GM23338 (cell line): ENCODE data around the gene HPS5. TPM values are rescaled to one million over a fixed set of nuclear protein-coding genes. Genes with fewer than 3 reads are reported as not detected.
"Not testable (repeated sequence)": the region's sequence is repeated elsewhere in the genome, so short reads cannot be mapped to it uniquely, and the experiment has no call there.

Source experiments
- ATAC-seq: fragments of 200-7000 bp; cut with Tn5 transposase; 3 replicates; pipeline ENCODE4 v1.9.1; 2020
- DNase-seq: peaks from one replicate; pipeline ENCODE4 v3.0.0-alpha.2; 2015; ENCODE audit warnings: low spot score
- H2AFZ ChIP-seq: fragments of 200-600 bp; sonication (generic); 2 replicates; pipeline ENCODE4 v1.8.0; 2016; ENCODE audit warnings: antibody characterized with exemption, mild to moderate bottlenecking, moderate library complexity
- H3F3A ChIP-seq: fragments of 200-600 bp; sonication (generic); replicated peaks from 2 replicates; pipeline ENCODE4 v1.8.0; 2017; ENCODE audit warnings: antibody characterized with exemption, mixed run types, low read depth
- H3K27ac ChIP-seq: fragments of 200-600 bp; sonication (generic); 2 replicates; pipeline ENCODE4 v1.6.1; 2016; ENCODE audit warnings: low read depth
- H3K27me3 ChIP-seq: fragments of 200-600 bp; sonication (generic); 2 replicates; pipeline ENCODE4 v1.8.0; 2016; ENCODE audit warnings: mild to moderate bottlenecking, mixed run types, moderate library complexity; ENCODE audit not compliant: insufficient read depth
- H3K36me3 ChIP-seq: fragments of 200-600 bp; sonication (generic); 2 replicates; pipeline ENCODE4 v1.8.0; 2016; ENCODE audit warnings: mild to moderate bottlenecking; ENCODE audit not compliant: insufficient read depth
- H3K4me1 ChIP-seq: fragments of 200-600 bp; sonication (generic); 2 replicates; pipeline ENCODE4 v1.8.0; 2016; ENCODE audit warnings: mild to moderate bottlenecking, moderate library complexity; ENCODE audit not compliant: insufficient read depth
- H3K4me2 ChIP-seq: fragments of 200-600 bp; sonication (generic); 2 replicates; pipeline ENCODE4 v1.7.1; 2017; ENCODE audit warnings: mixed run types
- H3K4me3 ChIP-seq: fragments of 200-600 bp; sonication (generic); 2 replicates; pipeline ENCODE4 v1.6.1; 2016; ENCODE audit warnings: mixed run types
- H3K79me2 ChIP-seq: fragments of 200-600 bp; sonication (generic); replicated peaks from 2 replicates; pipeline ENCODE4 v1.8.0; 2017; ENCODE audit warnings: mild to moderate bottlenecking; ENCODE audit not compliant: insufficient read depth
- H3K9me2 ChIP-seq: fragments of 200-600 bp; sonication (generic); 2 replicates; pipeline ENCODE4 v1.8.0; 2017; ENCODE audit not compliant: insufficient read depth
- H4K20me1 ChIP-seq: fragments of 200-600 bp; sonication (generic); replicated peaks from 2 replicates; pipeline ENCODE4 v1.8.0; 2017; ENCODE audit warnings: mild to moderate bottlenecking; ENCODE audit not compliant: insufficient read depth
- H3K27ac Mint-ChIP-seq: 2 replicates; pipeline ENCODE4 v1.8.0; 2020; ENCODE audit warnings: inconsistent platforms, mild to moderate bottlenecking, moderate library complexity, mixed read lengths
- H3K27me3 Mint-ChIP-seq: 3 replicates; pipeline ENCODE4 v1.8.0; 2022; ENCODE audit warnings: low read depth, mild to moderate bottlenecking, moderate library complexity, mixed read lengths, inconsistent platforms; ENCODE audit not compliant: insufficient read depth, poor library complexity
- H3K36me3 Mint-ChIP-seq: 3 replicates; pipeline ENCODE4 v1.8.0; 2021; ENCODE audit warnings: low read depth, mild to moderate bottlenecking, inconsistent platforms, moderate library complexity, mixed read lengths
- H3K4me1 Mint-ChIP-seq: 3 replicates; pipeline ENCODE4 v1.8.0; 2020; ENCODE audit warnings: mild to moderate bottlenecking, inconsistent platforms, mixed read lengths
- H3K4me3 Mint-ChIP-seq: 3 replicates; pipeline ENCODE4 v1.8.0; 2021; ENCODE audit warnings: moderate library complexity, mild to moderate bottlenecking, inconsistent platforms, mixed read lengths
- H3K9me3 Mint-ChIP-seq: 3 replicates; pipeline ENCODE4 v1.8.0; 2020; ENCODE audit warnings: moderate library complexity, mild to moderate bottlenecking, inconsistent platforms, mixed read lengths
- EZH2phosphoT487 ChIP-seq: fragments of 200-600 bp; sonication (generic); IDR thresholded peaks from one replicate; pipeline ENCODE4 v1.8.1; 2018; ENCODE audit warnings: antibody characterized with exemption; ENCODE audit not compliant: unreplicated experiment
- JUNB ChIP-seq: IDR thresholded peaks from one replicate; pipeline ENCODE4 v1.6.1; 2016; ENCODE audit warnings: antibody characterized with exemption; ENCODE audit not compliant: unreplicated experiment
- NANOG ChIP-seq: IDR thresholded peaks from 2 replicates; pipeline ENCODE4 v1.6.1; 2016; ENCODE audit warnings: antibody characterized with exemption, borderline replicate concordance
- POLR2AphosphoS5 ChIP-seq: IDR thresholded peaks from 2 replicates; pipeline ENCODE4 v1.6.1; 2016; ENCODE audit warnings: antibody characterized with exemption, low read depth
- ZNF331 ChIP-seq: fragments of 250-450 bp; sonication (Bioruptor Pico); IDR thresholded peaks from 2 replicates; pipeline ENCODE4 v1.5.0; 2020; ENCODE audit warnings: low read depth, mild to moderate bottlenecking, moderate library complexity
- polyA plus RNA-seq: library from polyadenylated mRNA; unstranded; fragments of >200 nt; fragmentation: Nextera tagmentation; extraction: Ambion mirVana; gene quantifications from 2 replicates; pipeline ENCODE4 v1.2.1, GENCODE V29; 2016
- total RNA-seq: library from RNA; depleted of rRNA; stranded (reverse); fragments of >200 nt; shearing (Covaris generic); gene quantifications from 2 replicates; pipeline ENCODE4 v1.2.3, GENCODE V29; 2014
- TF ChIP-seq, protein P1 (sequence below): fragments of 250-450 bp; sonication (Bioruptor Pico); IDR thresholded peaks from 2 replicates; pipeline ENCODE4 v1.5.0; 2020; ENCODE audit warnings: mild to moderate bottlenecking, moderate library complexity
- TF ChIP-seq, protein P2 (sequence below), 2 experiments: fragments of 200-600 bp in 1 of 2; sonication (generic) in 1 of 2; conservative IDR thresholded peaks; 2 replicates each; pipeline versions ENCODE4 v1.5.1 to v1.6.1; 2016 to 2017; ENCODE audit warnings: antibody characterized with exemption in 2 of 2, low read depth in 2 of 2, mild to moderate bottlenecking in 2 of 2, moderate library complexity in 1 of 2

Gene HPS5
- total and polyA plus RNA-seq, 2 experiments from 2014 or later, result 11.5 to 18.6 TPM

DNA sequence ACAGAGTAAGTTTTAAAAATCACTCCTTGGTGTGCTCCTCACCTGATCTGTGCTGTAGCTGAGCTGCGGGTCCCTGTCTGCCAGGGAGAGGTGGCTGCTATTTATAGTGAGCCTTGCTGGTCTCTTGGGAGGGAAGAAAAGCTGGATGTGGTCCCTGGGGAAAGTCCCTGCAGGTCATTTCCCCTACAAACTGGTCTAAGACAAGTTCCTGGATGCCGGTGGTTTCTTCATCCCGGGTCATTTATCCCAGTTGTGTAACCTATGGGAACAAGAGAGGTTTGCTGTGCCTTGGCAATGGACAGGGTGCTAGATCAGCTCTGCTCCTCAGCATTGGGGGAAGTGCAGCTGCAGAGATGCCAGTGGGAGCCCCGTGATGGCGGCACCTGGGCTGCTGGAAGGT is 73.4 kb downstream of the HPS5 start, which contains the start of gene SAA2:
Gene SAA2 (minus strand): TSS at position 108 of the 400 bp plus-strand sequence. CDS start 657 bp downstream, outside the sequence.
- Histone ChIP-seq H3K9me2 (peaks cover 4% of the 10 kb centered on the region; the same call in 1 of the 2 replicates), H2AFZ (no peak within 1 kb of the TSS), H3K36me3 (no peaks in the 10 kb centered on the region), H3K79me2 (no peaks in the 10 kb centered on the region), H3K4me2 (no peak within 1 kb of the TSS), H3F3A (no peaks in the 10 kb centered on the region), H3K27ac (no peak within 1 kb of the TSS), H3K4me1 (no peaks in the 10 kb centered on the region), H3K27me3 (no peaks in the 10 kb centered on the region), H3K4me3 (no peak within 1 kb of the TSS), H4K20me1 (no peaks in the 10 kb centered on the region)
- Mint-ChIP-seq H3K27me3 (peaks cover 2% of the 10 kb centered on the region), H3K36me3 (no peaks in the 10 kb centered on the region), H3K9me3 (peaks cover 2% of the 10 kb centered on the region; the same call in 1 of the 3 replicates), H3K4me3 (no peak within 1 kb of the TSS), H3K4me1 (no peaks in the 10 kb centered on the region), H3K27ac (no peak within 1 kb of the TSS)
- DNase-seq (no peak), ATAC-seq (no peak)
- TF ChIP-seq POLR2AphosphoS5 (no peak), NANOG (no peak), ZNF331 (no peak), EZH2phosphoT487 (no peak), JUNB (no peak)
- TF ChIP-seq, protein P1, sequence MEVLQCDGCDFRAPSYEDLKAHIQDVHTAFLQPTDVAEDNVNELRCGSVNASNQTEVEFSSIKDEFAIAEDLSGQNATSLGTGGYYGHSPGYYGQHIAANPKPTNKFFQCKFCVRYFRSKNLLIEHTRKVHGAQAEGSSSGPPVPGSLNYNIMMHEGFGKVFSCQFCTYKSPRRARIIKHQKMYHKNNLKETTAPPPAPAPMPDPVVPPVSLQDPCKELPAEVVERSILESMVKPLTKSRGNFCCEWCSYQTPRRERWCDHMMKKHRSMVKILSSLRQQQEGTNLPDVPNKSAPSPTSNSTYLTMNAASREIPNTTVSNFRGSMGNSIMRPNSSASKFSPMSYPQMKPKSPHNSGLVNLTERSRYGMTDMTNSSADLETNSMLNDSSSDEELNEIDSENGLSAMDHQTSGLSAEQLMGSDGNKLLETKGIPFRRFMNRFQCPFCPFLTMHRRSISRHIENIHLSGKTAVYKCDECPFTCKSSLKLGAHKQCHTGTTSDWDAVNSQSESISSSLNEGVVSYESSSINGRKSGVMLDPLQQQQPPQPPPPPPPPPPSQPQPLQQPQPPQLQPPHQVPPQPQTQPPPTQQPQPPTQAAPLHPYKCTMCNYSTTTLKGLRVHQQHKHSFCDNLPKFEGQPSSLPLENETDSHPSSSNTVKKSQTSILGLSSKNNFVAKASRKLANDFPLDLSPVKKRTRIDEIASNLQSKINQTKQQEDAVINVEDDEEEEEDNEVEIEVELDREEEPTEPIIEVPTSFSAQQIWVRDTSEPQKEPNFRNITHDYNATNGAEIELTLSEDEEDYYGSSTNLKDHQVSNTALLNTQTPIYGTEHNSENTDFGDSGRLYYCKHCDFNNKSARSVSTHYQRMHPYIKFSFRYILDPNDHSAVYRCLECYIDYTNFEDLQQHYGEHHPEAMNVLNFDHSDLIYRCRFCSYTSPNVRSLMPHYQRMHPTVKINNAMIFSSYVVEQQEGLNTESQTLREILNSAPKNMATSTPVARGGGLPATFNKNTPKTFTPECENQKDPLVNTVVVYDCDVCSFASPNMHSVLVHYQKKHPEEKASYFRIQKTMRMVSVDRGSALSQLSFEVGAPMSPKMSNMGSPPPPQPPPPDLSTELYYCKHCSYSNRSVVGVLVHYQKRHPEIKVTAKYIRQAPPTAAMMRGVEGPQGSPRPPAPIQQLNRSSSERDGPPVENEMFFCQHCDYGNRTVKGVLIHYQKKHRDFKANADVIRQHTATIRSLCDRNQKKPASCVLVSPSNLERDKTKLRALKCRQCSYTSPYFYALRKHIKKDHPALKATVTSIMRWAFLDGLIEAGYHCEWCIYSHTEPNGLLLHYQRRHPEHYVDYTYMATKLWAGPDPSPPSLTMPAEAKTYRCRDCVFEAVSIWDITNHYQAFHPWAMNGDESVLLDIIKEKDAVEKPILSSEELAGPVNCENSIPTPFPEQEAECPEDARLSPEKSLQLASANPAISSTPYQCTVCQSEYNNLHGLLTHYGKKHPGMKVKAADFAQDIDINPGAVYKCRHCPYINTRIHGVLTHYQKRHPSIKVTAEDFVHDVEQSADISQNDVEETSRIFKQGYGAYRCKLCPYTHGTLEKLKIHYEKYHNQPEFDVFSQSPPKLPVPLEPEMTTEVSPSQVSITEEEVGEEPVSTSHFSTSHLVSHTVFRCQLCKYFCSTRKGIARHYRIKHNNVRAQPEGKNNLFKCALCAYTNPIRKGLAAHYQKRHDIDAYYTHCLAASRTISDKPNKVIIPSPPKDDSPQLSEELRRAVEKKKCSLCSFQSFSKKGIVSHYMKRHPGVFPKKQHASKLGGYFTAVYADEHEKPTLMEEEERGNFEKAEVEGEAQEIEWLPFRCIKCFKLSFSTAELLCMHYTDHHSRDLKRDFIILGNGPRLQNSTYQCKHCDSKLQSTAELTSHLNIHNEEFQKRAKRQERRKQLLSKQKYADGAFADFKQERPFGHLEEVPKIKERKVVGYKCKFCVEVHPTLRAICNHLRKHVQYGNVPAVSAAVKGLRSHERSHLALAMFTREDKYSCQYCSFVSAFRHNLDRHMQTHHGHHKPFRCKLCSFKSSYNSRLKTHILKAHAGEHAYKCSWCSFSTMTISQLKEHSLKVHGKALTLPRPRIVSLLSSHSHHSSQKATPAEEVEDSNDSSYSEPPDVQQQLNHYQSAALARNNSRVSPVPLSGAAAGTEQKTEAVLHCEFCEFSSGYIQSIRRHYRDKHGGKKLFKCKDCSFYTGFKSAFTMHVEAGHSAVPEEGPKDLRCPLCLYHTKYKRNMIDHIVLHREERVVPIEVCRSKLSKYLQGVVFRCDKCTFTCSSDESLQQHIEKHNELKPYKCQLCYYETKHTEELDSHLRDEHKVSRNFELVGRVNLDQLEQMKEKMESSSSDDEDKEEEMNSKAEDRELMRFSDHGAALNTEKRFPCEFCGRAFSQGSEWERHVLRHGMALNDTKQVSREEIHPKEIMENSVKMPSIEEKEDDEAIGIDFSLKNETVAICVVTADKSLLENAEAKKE, result no peak
- TF ChIP-seq, protein P2, sequence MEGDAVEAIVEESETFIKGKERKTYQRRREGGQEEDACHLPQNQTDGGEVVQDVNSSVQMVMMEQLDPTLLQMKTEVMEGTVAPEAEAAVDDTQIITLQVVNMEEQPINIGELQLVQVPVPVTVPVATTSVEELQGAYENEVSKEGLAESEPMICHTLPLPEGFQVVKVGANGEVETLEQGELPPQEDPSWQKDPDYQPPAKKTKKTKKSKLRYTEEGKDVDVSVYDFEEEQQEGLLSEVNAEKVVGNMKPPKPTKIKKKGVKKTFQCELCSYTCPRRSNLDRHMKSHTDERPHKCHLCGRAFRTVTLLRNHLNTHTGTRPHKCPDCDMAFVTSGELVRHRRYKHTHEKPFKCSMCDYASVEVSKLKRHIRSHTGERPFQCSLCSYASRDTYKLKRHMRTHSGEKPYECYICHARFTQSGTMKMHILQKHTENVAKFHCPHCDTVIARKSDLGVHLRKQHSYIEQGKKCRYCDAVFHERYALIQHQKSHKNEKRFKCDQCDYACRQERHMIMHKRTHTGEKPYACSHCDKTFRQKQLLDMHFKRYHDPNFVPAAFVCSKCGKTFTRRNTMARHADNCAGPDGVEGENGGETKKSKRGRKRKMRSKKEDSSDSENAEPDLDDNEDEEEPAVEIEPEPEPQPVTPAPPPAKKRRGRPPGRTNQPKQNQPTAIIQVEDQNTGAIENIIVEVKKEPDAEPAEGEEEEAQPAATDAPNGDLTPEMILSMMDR (conservative IDR thresholded peaks at IDR 0.05; ENCODE audit: low read depth in 2 of 2), result no peak

DNA sequence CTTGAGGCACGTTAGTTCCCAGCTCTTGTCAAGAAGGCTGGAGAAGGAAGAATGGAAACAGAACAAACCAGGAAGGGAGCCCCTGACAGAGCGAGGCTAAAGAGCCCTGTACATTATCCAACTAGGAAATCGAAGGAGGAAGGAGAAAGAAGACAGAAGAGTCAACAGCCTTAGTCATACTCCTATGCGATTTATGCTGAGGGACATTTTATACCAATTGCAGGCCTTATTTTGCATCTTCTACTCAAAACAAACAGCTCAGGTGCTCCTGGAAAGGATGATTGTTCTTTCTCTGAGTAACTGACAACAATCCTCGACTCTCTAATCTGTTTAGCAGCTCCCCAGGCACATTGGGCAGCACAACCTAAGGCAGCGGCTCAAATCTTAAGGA is 74.8 kb downstream of the HPS5 start:
- not testable (repeated sequence) for H3K36me3 Mint-ChIP-seq, ATAC-seq, H3K27me3 Mint-ChIP-seq, H3K4me2 ChIP-seq, H3K4me1 ChIP-seq, H3K79me2 ChIP-seq, H3K36me3 ChIP-seq, H3K4me3 ChIP-seq, H3K27ac Mint-ChIP-seq, H3K9me2 ChIP-seq, H3K27ac ChIP-seq, H3K4me1 Mint-ChIP-seq, H3F3A ChIP-seq, H3K4me3 Mint-ChIP-seq, H4K20me1 ChIP-seq, H3K27me3 ChIP-seq, H3K9me3 Mint-ChIP-seq, DNase-seq, H2AFZ ChIP-seq

DNA sequence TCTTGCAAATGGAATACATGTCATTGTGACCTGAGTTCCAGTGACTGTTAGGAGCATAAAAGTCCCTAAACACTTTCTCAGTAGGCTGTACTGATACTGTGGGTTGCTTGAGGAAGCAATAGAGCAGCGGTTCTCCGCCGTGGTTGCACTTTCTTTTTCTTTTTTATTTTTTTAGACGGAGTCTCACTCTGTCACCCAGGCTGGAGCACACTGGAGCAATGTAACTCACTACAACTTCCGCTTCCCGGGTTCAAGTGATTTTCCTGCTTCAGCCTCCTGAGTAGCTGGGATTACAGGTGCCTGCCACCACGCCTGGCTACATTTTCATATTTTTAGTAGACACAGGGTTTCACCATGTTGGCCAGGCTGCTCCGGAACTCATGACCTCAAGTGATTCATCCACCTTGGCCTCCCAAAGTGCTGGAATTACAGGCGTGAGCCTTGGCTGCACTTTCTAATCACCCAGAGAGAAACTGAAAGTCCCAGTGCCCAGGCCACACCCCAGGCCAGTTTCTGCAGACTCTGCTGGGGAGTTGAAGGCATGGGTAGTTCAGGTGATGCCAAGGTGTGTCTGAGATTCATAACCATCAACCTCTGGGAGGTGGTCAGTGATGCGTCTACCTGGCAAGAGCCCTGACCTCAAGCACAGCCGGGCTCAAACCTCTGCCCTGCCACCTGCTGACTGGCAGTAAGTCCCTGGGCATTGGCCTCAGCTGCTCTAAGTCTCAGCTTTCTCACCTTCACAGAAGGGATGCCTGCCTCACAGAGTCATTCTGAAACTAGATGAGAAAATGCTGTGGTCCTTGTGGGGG is 75.4 kb downstream of the HPS5 start:
- ATAC-seq, result peak; percentile 31; the same call in 2 of the 3 replicates
- H3K27ac Mint-ChIP-seq, result not testable (repeated sequence)

More for the DNA sequence above, 75.4 kb downstream of the HPS5 start:
- not testable (repeated sequence) for H3K4me3 Mint-ChIP-seq, H3K4me2 ChIP-seq, H3K4me3 ChIP-seq, H4K20me1 ChIP-seq, H3K4me1 ChIP-seq, H3K79me2 ChIP-seq, H3K9me3 Mint-ChIP-seq, H3K27me3 Mint-ChIP-seq, H3K27ac ChIP-seq, H3F3A ChIP-seq, H3K36me3 Mint-ChIP-seq, H2AFZ ChIP-seq, H3K9me2 ChIP-seq, H3K27me3 ChIP-seq, H3K4me1 Mint-ChIP-seq, H3K36me3 ChIP-seq, DNase-seq
